GM23338 (cell line): ENCODE measurements around the gene SLIT1. TPM values are rescaled to one million over a fixed set of nuclear protein-coding genes. Genes with fewer than 3 reads are reported as not detected.

Experiments used
- ATAC-seq: fragments of 200-7000 bp; cut with Tn5 transposase; 3 replicates; pipeline ENCODE4 v1.9.1; 2020
- DNase-seq: peaks from one replicate; pipeline ENCODE4 v3.0.0-alpha.2; 2015; ENCODE audit warnings: low spot score
- H2AFZ ChIP-seq: fragments of 200-600 bp; sonication (generic); 2 replicates; pipeline ENCODE4 v1.8.0; 2016; ENCODE audit warnings: antibody characterized with exemption, mild to moderate bottlenecking, moderate library complexity
- H3F3A ChIP-seq: fragments of 200-600 bp; sonication (generic); replicated peaks from 2 replicates; pipeline ENCODE4 v1.8.0; 2017; ENCODE audit warnings: antibody characterized with exemption, mixed run types, low read depth
- H3K27ac ChIP-seq: fragments of 200-600 bp; sonication (generic); 2 replicates; pipeline ENCODE4 v1.6.1; 2016; ENCODE audit warnings: low read depth
- H3K27me3 ChIP-seq: fragments of 200-600 bp; sonication (generic); 2 replicates; pipeline ENCODE4 v1.8.0; 2016; ENCODE audit warnings: mild to moderate bottlenecking, mixed run types, moderate library complexity; ENCODE audit not compliant: insufficient read depth
- H3K36me3 ChIP-seq: fragments of 200-600 bp; sonication (generic); 2 replicates; pipeline ENCODE4 v1.8.0; 2016; ENCODE audit warnings: mild to moderate bottlenecking; ENCODE audit not compliant: insufficient read depth
- H3K4me1 ChIP-seq: fragments of 200-600 bp; sonication (generic); 2 replicates; pipeline ENCODE4 v1.8.0; 2016; ENCODE audit warnings: mild to moderate bottlenecking, moderate library complexity; ENCODE audit not compliant: insufficient read depth
- H3K4me2 ChIP-seq: fragments of 200-600 bp; sonication (generic); 2 replicates; pipeline ENCODE4 v1.7.1; 2017; ENCODE audit warnings: mixed run types
- H3K4me3 ChIP-seq: fragments of 200-600 bp; sonication (generic); 2 replicates; pipeline ENCODE4 v1.6.1; 2016; ENCODE audit warnings: mixed run types
- H3K79me2 ChIP-seq: fragments of 200-600 bp; sonication (generic); replicated peaks from 2 replicates; pipeline ENCODE4 v1.8.0; 2017; ENCODE audit warnings: mild to moderate bottlenecking; ENCODE audit not compliant: insufficient read depth
- H3K9me2 ChIP-seq: fragments of 200-600 bp; sonication (generic); 2 replicates; pipeline ENCODE4 v1.8.0; 2017; ENCODE audit not compliant: insufficient read depth
- H4K20me1 ChIP-seq: fragments of 200-600 bp; sonication (generic); replicated peaks from 2 replicates; pipeline ENCODE4 v1.8.0; 2017; ENCODE audit warnings: mild to moderate bottlenecking; ENCODE audit not compliant: insufficient read depth
- H3K27ac Mint-ChIP-seq: 2 replicates; pipeline ENCODE4 v1.8.0; 2020; ENCODE audit warnings: inconsistent platforms, mild to moderate bottlenecking, moderate library complexity, mixed read lengths
- H3K27me3 Mint-ChIP-seq: 3 replicates; pipeline ENCODE4 v1.8.0; 2022; ENCODE audit warnings: low read depth, mild to moderate bottlenecking, moderate library complexity, mixed read lengths, inconsistent platforms; ENCODE audit not compliant: insufficient read depth, poor library complexity
- H3K36me3 Mint-ChIP-seq: 3 replicates; pipeline ENCODE4 v1.8.0; 2021; ENCODE audit warnings: low read depth, mild to moderate bottlenecking, inconsistent platforms, moderate library complexity, mixed read lengths
- H3K4me1 Mint-ChIP-seq: 3 replicates; pipeline ENCODE4 v1.8.0; 2020; ENCODE audit warnings: mild to moderate bottlenecking, inconsistent platforms, mixed read lengths
- H3K4me3 Mint-ChIP-seq: 3 replicates; pipeline ENCODE4 v1.8.0; 2021; ENCODE audit warnings: moderate library complexity, mild to moderate bottlenecking, inconsistent platforms, mixed read lengths
- H3K9me3 Mint-ChIP-seq: 3 replicates; pipeline ENCODE4 v1.8.0; 2020; ENCODE audit warnings: moderate library complexity, mild to moderate bottlenecking, inconsistent platforms, mixed read lengths
- CREB1 ChIP-seq: fragments of 250-450 bp; sonication (Bioruptor Pico); IDR thresholded peaks from 2 replicates; pipeline ENCODE4 v1.5.0; 2020; ENCODE audit warnings: low read depth, mild to moderate bottlenecking, moderate library complexity
- CTCF ChIP-seq, 2 experiments: fragments of 200-600 bp in 1 of 2; sonication (generic) in 1 of 2; conservative IDR thresholded peaks; 2 replicates each; pipeline versions ENCODE4 v1.5.1 to v1.6.1; 2016 to 2017; ENCODE audit warnings: antibody characterized with exemption in 2 of 2, low read depth in 2 of 2, mild to moderate bottlenecking in 2 of 2, moderate library complexity in 1 of 2
- ETS1 ChIP-seq: IDR thresholded peaks from 2 replicates; pipeline ENCODE4 v1.6.1; 2016; ENCODE audit warnings: antibody characterized with exemption
- EZH2 ChIP-seq: fragments of 200-600 bp; sonication (generic); IDR thresholded peaks from one replicate; pipeline ENCODE4 v1.8.0; 2017; ENCODE audit warnings: antibody characterized with exemption, mild to moderate bottlenecking, low read depth; ENCODE audit not compliant: unreplicated experiment
- EZH2phosphoT487 ChIP-seq: fragments of 200-600 bp; sonication (generic); IDR thresholded peaks from one replicate; pipeline ENCODE4 v1.8.1; 2018; ENCODE audit warnings: antibody characterized with exemption; ENCODE audit not compliant: unreplicated experiment
- JUNB ChIP-seq: IDR thresholded peaks from one replicate; pipeline ENCODE4 v1.6.1; 2016; ENCODE audit warnings: antibody characterized with exemption; ENCODE audit not compliant: unreplicated experiment
- NANOG ChIP-seq: IDR thresholded peaks from 2 replicates; pipeline ENCODE4 v1.6.1; 2016; ENCODE audit warnings: antibody characterized with exemption, borderline replicate concordance
- POLR2AphosphoS5 ChIP-seq: IDR thresholded peaks from 2 replicates; pipeline ENCODE4 v1.6.1; 2016; ENCODE audit warnings: antibody characterized with exemption, low read depth
- REST ChIP-seq: IDR thresholded peaks from one replicate; pipeline ENCODE4 v1.6.1; 2018; ENCODE audit warnings: antibody characterized with exemption; ENCODE audit not compliant: unreplicated experiment
- STAT1 ChIP-seq: IDR thresholded peaks from one replicate; pipeline ENCODE4 v1.6.1; 2016; ENCODE audit warnings: antibody characterized with exemption; ENCODE audit not compliant: unreplicated experiment
- ZNF114 ChIP-seq: fragments of 250-450 bp; sonication (Bioruptor Pico); IDR thresholded peaks from 2 replicates; pipeline ENCODE4 v1.5.0; 2020; ENCODE audit warnings: mild to moderate bottlenecking, moderate library complexity
- ZNF331 ChIP-seq: fragments of 250-450 bp; sonication (Bioruptor Pico); IDR thresholded peaks from 2 replicates; pipeline ENCODE4 v1.5.0; 2020; ENCODE audit warnings: low read depth, mild to moderate bottlenecking, moderate library complexity
- ZNF462 ChIP-seq: fragments of 250-450 bp; sonication (Bioruptor Pico); IDR thresholded peaks from 2 replicates; pipeline ENCODE4 v1.5.0; 2020; ENCODE audit warnings: mild to moderate bottlenecking, moderate library complexity
- polyA plus RNA-seq: library from polyadenylated mRNA; unstranded; fragments of >200 nt; fragmentation: Nextera tagmentation; extraction: Ambion mirVana; gene quantifications from 2 replicates; pipeline ENCODE4 v1.2.1, GENCODE V29; 2016
- total RNA-seq: library from RNA; depleted of rRNA; stranded (reverse); fragments of >200 nt; shearing (Covaris generic); gene quantifications from 2 replicates; pipeline ENCODE4 v1.2.3, GENCODE V29; 2014

SLIT1 gene
- total and polyA plus RNA-seq, 2 experiments from 2014 or later = 0.76 to 1.7 TPM

- Mint-ChIP-seq H3K27me3 (peaks cover 4% of the 10 kb centered on the region), H3K27ac (no peak overlapping the region), H3K36me3 (no peaks in the 10 kb centered on the region), H3K4me1 (peaks cover 3% of the 10 kb centered on the region; the same call in 1 of the 3 replicates), H3K4me3 (no peak overlapping the region), H3K9me3 (no peaks in the 10 kb centered on the region)
- Histone ChIP-seq H2AFZ (no peak overlapping the region), H3K4me1 (0 out of 2 replicates have a peak, but pooled peaks cover 6% of the 10 kb centered on the region), H3F3A (no peaks in the 10 kb centered on the region), H3K4me2 (no peak overlapping the region), H3K27ac (no peak overlapping the region), H3K79me2 (no peaks in the 10 kb centered on the region), H3K4me3 (no peak overlapping the region), H3K9me2 (no peaks in the 10 kb centered on the region), H4K20me1 (no peaks in the 10 kb centered on the region), H3K27me3 (no peaks in the 10 kb centered on the region), H3K36me3 (no peaks in the 10 kb centered on the region)
- no peak for DNase-seq
- ATAC-seq = no peak
- TF ChIP-seq NANOG (no peak), EZH2 (no peak), ZNF331 (CRISPR knock-in tag) (no peak), EZH2phosphoT487 (no peak), STAT1 (no peak), JUNB (no peak), CREB1 (no peak), ETS1 (no peak), REST (no peak), POLR2AphosphoS5 (no peak), ZNF114 (no peak), CTCF (conservative IDR thresholded peaks at IDR 0.05; ENCODE audit: low read depth in 2 of 2) (no peak), ZNF462 (CRISPR knock-in tag) (no peak)
Observed at GRCh38 chr10:97115846-97116245, 69.9 kb downstream of the SLIT1 start.
